Cardiac fibroblast (primary cell): ENCODE results near the gene ABLIM1.

Experiments
- DNase-seq, 2 donors: peaks; one replicate each; pipeline versions ENCODE4 v3.0.0 to v3.0.0-alpha.2; 2010; ENCODE audit warnings: low read depth in 2 of 2
- H3K4me3 ChIP-seq, 2 donors: replicated peaks in 1 of 2; 1 replicate in 1 of 2; 2 replicates in 1 of 2; pipeline ENCODE4 v1.5.1; 2011; ENCODE audit warnings: low read depth in 2 of 2, low read length in 2 of 2, mild to moderate bottlenecking in 2 of 2, moderate library complexity in 1 of 2
- CTCF ChIP-seq: IDR thresholded peaks from one replicate; pipeline ENCODE4 v1.5.1; 2011; ENCODE audit warnings: low read depth, mild to moderate bottlenecking, low read length, inconsistent platforms

Gene ABLIM1

GRCh38 chr10:114545819-114546218 is 112.3 kb downstream of the ABLIM1 start:
- TF ChIP-seq CTCF, result no peak
- H3K4me3 ChIP-seq, result no peak overlapping the region
- DNase-seq, result no peak

- no peak overlapping the region for H3K4me3 ChIP-seq
- TF ChIP-seq CTCF, result no peak
- DNase-seq, result no peak
Measured at GRCh38 chr10:114545071-114545470, 113.0 kb downstream of the ABLIM1 start.

GRCh38 chr10:114544045-114544659 is 113.9 kb downstream of the ABLIM1 start:
- no peak for DNase-seq
- TF ChIP-seq CTCF, result no peak
- H3K4me3 ChIP-seq, result no peak overlapping the region

- TF ChIP-seq CTCF, result no peak
- no peak overlapping the region for H3K4me3 ChIP-seq
- DNase-seq, result no peak
Measured at GRCh38 chr10:114543456-114543855, 114.6 kb downstream of the ABLIM1 start.

GRCh38 chr10:114542373-114542772 is 115.7 kb downstream of the ABLIM1 start:
- TF ChIP-seq CTCF, result no peak
- H3K4me3 ChIP-seq, result no peak overlapping the region

GRCh38 chr10:114541797-114542160 is 116.3 kb downstream of the ABLIM1 start:
- DNase-seq, result no peak
- no peak for TF ChIP-seq CTCF
- no peak overlapping the region for H3K4me3 ChIP-seq

More at GRCh38 chr10:114542373-114542772, 115.7 kb downstream of the ABLIM1 start:
- DNase-seq, result no peak
